GM21717 (cell line): ENCODE results near the gene OR10H3.
"Not testable (repeated sequence)": the region's sequence is repeated elsewhere in the genome, so short reads cannot be mapped to it uniquely, and the experiment has no call there.

Experiments
- ATAC-seq: cut with Tn5 transposase; IDR thresholded peaks from one replicate; pipeline ENCODE4 v1.9.1; 2021; ENCODE audit warnings: mild to moderate bottlenecking, moderate library complexity; ENCODE audit not compliant: unreplicated experiment

The OR10H3 gene, protein sequence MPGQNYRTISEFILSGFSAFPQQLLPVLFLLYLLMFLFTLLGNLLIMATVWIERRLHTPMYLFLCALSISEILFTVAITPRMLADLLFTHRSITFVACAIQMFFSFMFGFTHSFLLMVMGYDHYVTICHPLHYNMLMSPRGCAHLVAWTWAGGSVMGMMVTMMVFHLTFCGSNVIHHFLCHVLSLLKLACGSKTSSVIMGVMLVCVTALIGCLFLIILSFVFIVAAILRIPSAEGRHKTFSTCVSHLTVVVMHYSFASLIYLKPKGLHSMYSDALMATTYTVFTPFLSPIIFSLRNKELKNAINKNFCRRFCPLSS

GRCh38 chr19:15737722-15738121, at the start of gene OR10H3:
TSS of gene OR10H3 (plus strand) at chr19:15737985. CDS start at chr19:15741393, 3,408 bp downstream.
- no peak for ATAC-seq

- no peak for ATAC-seq
Measured at GRCh38 chr19:15696654-15697194, 41.1 kb upstream of the OR10H3 start.

DNA sequence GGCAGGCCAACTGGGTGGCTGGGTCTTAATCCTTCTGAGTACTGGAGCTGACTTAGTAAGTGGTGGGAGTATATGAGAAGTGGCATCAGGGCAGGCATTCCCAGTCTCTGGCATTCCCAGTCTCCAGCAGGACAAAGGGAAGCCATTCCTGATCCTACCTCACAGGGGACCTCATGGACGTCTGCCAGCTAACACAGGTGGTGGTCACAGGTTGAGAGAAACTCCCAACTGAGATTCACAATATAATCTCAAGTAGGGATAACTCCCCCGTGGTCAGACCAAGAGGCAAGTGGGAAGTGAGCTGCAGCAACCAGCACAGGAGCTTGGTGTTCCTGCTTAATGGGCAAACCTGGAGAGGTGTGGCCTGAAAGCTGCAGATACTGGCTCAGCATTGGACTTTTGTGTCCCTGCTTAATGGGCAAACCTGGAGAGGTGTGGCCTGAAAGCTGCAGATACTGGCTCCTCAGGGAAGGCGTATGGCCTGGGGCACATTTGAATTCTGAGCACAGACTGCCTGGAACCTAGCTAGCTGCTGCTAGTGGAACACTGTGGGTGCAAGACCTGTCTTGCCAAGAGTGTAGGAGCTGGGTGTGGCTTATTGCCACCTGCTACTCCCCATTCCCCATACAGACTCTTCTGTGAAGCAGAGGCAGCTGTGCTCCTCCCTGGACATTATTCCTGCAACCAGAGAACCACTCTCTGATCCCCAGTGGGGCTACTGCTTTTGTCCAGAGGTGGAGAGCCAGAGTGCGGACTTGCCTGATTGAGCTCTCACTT, 35.8 kb upstream of the OR10H3 start:
- ATAC-seq = no peak

DNA sequence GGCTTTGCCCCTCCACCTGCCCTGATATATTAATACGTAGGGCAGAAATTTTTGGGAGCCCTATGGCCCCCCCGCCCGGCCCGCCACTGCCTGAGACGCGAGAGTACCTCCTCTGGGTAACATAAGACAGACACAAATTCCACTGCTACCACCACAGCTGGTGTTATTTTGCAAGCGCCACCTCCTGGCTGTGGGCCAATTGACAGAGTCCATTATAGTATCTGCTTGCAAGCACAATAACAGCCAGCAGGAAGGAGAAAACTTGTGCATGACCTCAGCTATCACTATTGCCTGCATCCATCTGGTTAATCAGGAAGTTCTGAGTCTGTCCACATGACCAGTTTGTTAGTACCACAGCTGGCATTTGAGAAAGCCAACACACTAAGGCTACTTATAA, 35.3 kb upstream of the OR10H3 start:
- ATAC-seq = no peak

- no peak for ATAC-seq
Measured at GRCh38 chr19:15714638-15715037, 23.1 kb upstream of the OR10H3 start.

GRCh38 chr19:15715642-15716041, 22.1 kb upstream of the OR10H3 start:
- ATAC-seq = no peak

DNA sequence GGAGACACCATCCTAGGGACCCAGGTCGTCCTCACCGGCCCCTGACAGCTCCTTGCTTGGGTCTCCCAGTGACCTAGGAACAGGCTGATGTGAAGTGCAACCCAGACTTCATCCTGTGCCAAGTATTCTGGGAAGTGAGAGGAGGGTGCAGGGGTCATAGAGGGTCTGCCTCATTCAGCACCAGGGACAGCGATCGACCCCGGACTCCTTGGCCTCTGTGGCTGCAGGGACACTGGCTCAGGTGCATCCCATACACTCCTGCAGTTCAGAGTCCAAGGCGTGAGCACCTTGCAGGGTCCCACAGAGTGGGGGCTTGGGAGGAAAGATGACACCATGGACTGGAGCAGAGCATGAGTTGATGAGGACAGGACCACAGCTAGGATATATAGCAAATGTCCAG, 20.0 kb upstream of the OR10H3 start:
- ATAC-seq = no peak

- ATAC-seq = no peak
Measured at GRCh38 chr19:15721268-15721667, 16.5 kb upstream of the OR10H3 start.

GRCh38 chr19:15722956-15723355, 14.8 kb upstream of the OR10H3 start:
- ATAC-seq = no peak

- no peak for ATAC-seq
Measured at GRCh38 chr19:15727724-15728123, 10.1 kb upstream of the OR10H3 start, which contains the start of gene OR10H2. TSS of gene OR10H2 (plus strand) at chr19:15728024. CDS start at chr19:15728044, 20 bp downstream.

- no peak for ATAC-seq
Measured at GRCh38 chr19:15730538-15730937, 7.2 kb upstream of the OR10H3 start.

GRCh38 chr19:15732388-15732787, 5.4 kb upstream of the OR10H3 start:
- no peak for ATAC-seq

- ATAC-seq = no peak
Measured at GRCh38 chr19:15733895-15734294, 3.9 kb upstream of the OR10H3 start.

DNA sequence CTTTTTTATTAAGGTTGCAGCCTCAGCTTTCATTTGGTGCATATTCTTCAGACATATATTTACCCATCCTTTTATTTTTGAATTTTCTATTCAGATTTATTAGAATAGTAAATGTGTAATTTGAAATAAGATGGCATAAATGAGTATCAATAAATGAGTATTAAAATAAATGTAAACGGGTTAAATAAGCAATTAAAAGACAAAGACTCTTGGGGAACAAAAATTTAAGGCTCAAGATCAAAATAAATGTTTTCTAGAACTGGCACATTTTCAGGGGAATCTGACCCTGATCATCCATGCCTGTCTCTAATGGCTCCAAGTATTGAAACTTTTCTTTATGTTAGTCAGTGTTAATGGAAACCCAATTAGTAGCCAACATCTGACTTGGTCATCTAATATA, 3.0 kb downstream of the OR10H3 start:
- no peak for ATAC-seq

GRCh38 chr19:15748239-15748638, 10.5 kb downstream of the OR10H3 start:
- no peak for ATAC-seq

DNA sequence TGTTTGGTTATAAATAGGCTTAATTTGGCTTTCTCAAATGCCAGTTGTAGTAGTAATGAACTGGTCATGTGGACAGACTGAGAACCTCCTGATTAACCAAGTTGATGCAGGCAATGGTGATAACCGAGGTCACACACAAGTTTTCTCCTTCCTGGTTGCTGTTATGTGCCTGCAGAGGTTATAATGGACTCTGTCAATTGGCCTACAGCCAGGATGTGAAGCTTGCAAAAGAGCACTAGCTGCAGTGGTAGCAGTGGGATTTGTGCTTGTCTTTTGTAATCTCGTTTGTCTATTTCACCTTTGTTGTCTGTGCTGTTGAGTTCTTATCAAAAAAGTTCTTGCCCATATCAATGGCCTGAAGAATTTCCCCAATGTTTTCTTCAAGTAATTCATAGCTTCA, 20.6 kb downstream of the OR10H3 start:
- ATAC-seq = no peak

DNA sequence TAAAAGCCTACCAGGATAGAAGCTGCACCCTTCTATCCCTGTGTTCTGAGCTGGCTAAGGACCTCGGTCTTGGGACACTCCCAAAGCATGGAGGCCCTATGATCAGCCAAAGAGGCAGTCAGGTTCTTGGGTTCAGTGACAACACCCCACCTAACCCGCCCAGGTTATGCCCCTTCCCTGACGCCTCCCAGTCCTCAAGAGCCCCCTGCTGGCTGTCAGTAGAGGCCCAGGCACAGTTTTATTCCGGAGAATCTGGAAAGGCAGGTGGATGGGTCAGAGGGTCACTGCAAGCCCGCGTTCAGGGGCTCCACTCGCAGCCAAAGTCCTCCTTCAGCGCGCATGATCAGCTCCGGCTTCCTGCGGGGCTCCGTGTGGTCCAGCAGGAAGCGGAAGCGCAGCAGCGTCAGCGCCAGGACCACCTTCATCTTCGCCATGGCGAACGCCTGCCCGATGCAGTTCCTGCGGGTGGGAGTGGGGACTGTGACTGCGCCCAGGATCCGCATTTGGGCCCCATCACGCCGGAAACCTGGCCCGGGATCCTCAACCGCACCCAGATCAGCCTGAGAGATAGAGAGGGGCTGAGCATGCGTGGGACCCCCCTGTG, 22.3 kb downstream of the OR10H3 start:
- no peak for ATAC-seq

DNA sequence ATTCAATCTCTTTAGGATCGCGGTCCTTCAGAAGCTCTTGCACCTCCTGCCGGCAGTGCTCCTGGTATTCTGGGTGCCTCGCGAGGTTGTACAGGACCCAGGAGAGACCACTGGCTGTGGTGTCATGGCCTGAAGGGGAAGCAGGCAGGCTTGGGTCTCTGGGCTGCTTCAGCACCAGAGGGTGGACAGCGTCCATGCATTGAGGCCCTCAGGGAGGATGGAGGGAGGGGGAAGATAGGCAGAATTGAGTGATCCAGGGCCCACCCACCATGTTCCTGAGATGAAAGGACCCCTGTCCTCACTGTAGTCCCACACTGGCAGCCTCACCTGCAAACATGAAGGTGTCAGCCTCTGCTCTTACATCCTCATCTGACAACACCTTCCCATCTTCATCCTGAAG, 31.8 kb downstream of the OR10H3 start:
- no peak for ATAC-seq

DNA sequence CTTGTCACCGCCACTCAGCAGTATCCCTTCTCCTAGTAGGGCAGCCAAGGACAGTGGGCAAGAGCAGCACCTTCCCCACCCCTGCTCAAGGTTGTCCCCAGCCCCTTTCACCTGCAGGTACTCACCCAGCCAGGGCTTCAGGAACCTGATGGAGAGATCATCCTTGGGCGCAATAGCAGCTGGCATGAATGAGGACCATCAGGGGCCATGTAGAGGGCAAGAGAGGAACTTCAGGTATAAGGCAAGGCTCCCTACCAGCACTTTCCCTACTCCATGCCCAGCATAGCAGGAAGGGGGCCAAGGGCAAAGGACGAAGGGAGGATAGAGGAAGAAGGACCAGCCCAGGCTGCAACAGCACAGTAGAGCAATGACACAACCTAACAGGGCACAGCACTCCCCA, 36.4 kb downstream of the OR10H3 start:
- ATAC-seq = not testable (repeated sequence)

GRCh38 chr19:15775249-15775648, 37.5 kb downstream of the OR10H3 start:
- no peak for ATAC-seq

DNA sequence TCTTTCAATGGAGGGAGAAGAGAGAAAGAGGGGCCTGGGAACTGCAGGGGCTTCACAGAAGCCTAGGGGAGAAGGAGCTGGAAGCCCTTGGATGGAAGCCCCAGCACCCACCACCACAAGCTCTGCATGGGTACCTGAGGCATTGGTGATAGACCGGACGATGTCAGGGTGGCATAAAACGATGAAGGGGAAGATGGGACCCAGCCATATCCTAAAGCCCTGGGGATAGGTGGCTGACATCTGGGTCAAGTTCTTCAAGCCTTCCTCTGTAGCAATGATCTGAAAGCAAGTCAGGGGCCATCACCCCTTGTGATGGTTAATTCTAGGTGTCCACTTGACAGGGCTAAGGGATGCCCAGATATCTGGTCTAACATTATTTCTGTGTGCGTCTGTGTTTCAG, 38.5 kb downstream of the OR10H3 start:
- ATAC-seq = no peak
